K562 (cell line): ENCODE measurements around the gene CELA3B. TPM values are rescaled to one million over a fixed set of nuclear protein-coding genes. Genes with fewer than 3 reads are reported as not detected.

Experiments used
- ATAC-seq: fragments of 200-7000 bp; cut with Tn5 transposase; 3 replicates; pipeline ENCODE4 v1.9.1; 2020; ENCODE audit warnings: moderate library complexity
- BruUV-seq: library from RNA; stranded (reverse); fragments of 400-500 nt; replicated peaks from 2 replicates; lab custom pipeline; 2021; lab: Mats Ljungman, UMichigan
- CTCF ChIA-PET: fragments of 300-600 bp; formaldehyde crosslinking; extraction: SDS; loops from one replicate; lab custom pipeline; 2021; ENCODE audit warnings: low intra/inter-chr PET ratio; lab: Yijun Ruan, JAX
- POLR2A ChIA-PET: fragments of 300-600, 350-650 bp; sonication (Branson Sonifier 250); formaldehyde crosslinking; extraction: SDS; loops from one replicate; lab custom pipeline; 2021; ENCODE audit warnings: antibody characterized with exemption, inconsistent platforms; lab: Yijun Ruan, JAX
- DNase-seq, 4 experiments: peaks; one replicate each; pipeline versions ENCODE4 v3.0.0 to v3.0.0-alpha.2; 2011 to 2018; ENCODE audit warnings: low spot score in 3 of 4, mixed read lengths in 3 of 4; ENCODE audit errors: extremely low read depth in 1 of 4
- FAIRE-seq: peaks from 2 replicates; lab custom pipeline; 2011; peaks lifted over from hg19 to GRCh38; lab: Jason Lieb, UNC
- H2AFZ ChIP-seq: 2 replicates; pipeline ENCODE4 v1.6.0; 2011; ENCODE audit warnings: low read depth, low read length, control low read depth, inconsistent platforms
- H3K27ac ChIP-seq: fragments of 200-600 bp; 3 replicates; pipeline ENCODE4 v1.8.0; 2011; ENCODE audit warnings: low read depth, mild to moderate bottlenecking, control low read depth, inconsistent platforms, low read length, moderate library complexity, mixed read lengths; ENCODE audit errors: extremely low read depth
- H3K27me3 ChIP-seq, 2 experiments: fragments of 300-600 bp in 1 of 2; 2 replicates in 1 of 2; 3 replicates in 1 of 2; pipeline versions ENCODE4 v1.6.0 to v1.8.0; 2011; ENCODE audit warnings: inconsistent platforms in 2 of 2, low read length in 2 of 2, mild to moderate bottlenecking in 1 of 2, mixed read lengths in 1 of 2, moderate library complexity in 1 of 2; ENCODE audit not compliant: control insufficient read depth in 2 of 2, insufficient read depth in 2 of 2
- H3K36me3 ChIP-seq: fragments of 300-600 bp; 3 replicates; pipeline ENCODE4 v1.8.0; 2011; ENCODE audit warnings: mild to moderate bottlenecking, low read length, inconsistent platforms; ENCODE audit not compliant: control insufficient read depth, insufficient read depth
- H3K4me1 ChIP-seq, 2 experiments: fragments of 200-600 bp in 1 of 2; replicated peaks in 1 of 2; 2 replicates in 1 of 2; 3 replicates in 1 of 2; pipeline versions ENCODE4 v1.5.1 to v1.8.0; 2011; ENCODE audit warnings: inconsistent platforms in 2 of 2, low read length in 2 of 2, mild to moderate bottlenecking in 1 of 2, mixed read lengths in 1 of 2, moderate library complexity in 1 of 2; ENCODE audit not compliant: control insufficient read depth in 2 of 2, insufficient read depth in 2 of 2
- H3K4me2 ChIP-seq: 2 replicates; pipeline ENCODE4 v1.6.1; 2011; ENCODE audit warnings: low read length, control low read depth, inconsistent platforms, mixed read lengths; ENCODE audit not compliant: insufficient read depth
- H3K4me3 ChIP-seq: fragments of 200-600 bp; sonication (generic), shearing (Covaris generic); 2 replicates; pipeline ENCODE4 v1.5.1; 2016; ENCODE audit warnings: control low read depth, inconsistent platforms
- H3K79me2 ChIP-seq: fragments of 200-600 bp; 3 replicates; pipeline ENCODE4 v1.8.0; 2011; ENCODE audit warnings: low read length, inconsistent platforms; ENCODE audit not compliant: control insufficient read depth, insufficient read depth
- H3K9ac ChIP-seq, 2 experiments: 2 replicates each; pipeline versions ENCODE4 v1.6.0 to v1.6.1; 2011; ENCODE audit warnings: low read depth in 2 of 2, low read length in 2 of 2, control low read depth in 1 of 2, inconsistent platforms in 1 of 2, mild to moderate bottlenecking in 1 of 2, mixed read lengths in 1 of 2; ENCODE audit not compliant: insufficient read depth in 1 of 2
- H3K9me1 ChIP-seq: one replicate; pipeline ENCODE4 v1.6.0; 2011; ENCODE audit warnings: inconsistent platforms, mild to moderate bottlenecking, low read length, moderate library complexity; ENCODE audit not compliant: control insufficient read depth, insufficient read depth
- H3K9me3 ChIP-seq: replicated peaks from 2 replicates; pipeline ENCODE4 v1.5.1; 2011; ENCODE audit warnings: low read depth, low read length, inconsistent platforms; ENCODE audit not compliant: control insufficient read depth, insufficient read depth
- H4K20me1 ChIP-seq: replicated peaks from 2 replicates; pipeline ENCODE4 v1.6.1; 2011; ENCODE audit warnings: low read length, inconsistent platforms, mixed read lengths; ENCODE audit not compliant: control insufficient read depth, insufficient read depth
- CBX8 ChIP-seq: fragments of 200-600 bp; sonication (generic); IDR thresholded peaks from 2 replicates; pipeline ENCODE4 v1.6.1; 2012; ENCODE audit warnings: borderline replicate concordance, mixed run types, low read depth, mild to moderate bottlenecking, moderate library complexity, mixed read lengths, low read length, control low read depth, inconsistent platforms; ENCODE audit not compliant: poor library complexity, severe bottlenecking; ENCODE audit errors: extremely low read depth
- CHCHD3 ChIP-seq: fragments of 250-450 bp; sonication (Bioruptor Pico); IDR thresholded peaks from 2 replicates; pipeline ENCODE4 v2.1.2; 2022; ENCODE audit warnings: mild to moderate bottlenecking
- FIP1L1 ChIP-seq: fragments of 200-400 bp; formaldehyde crosslinking; IDR thresholded peaks from 2 replicates; pipeline ENCODE4 v1.6.1; 2018; ENCODE audit warnings: mild to moderate bottlenecking, low read depth, low read length; ENCODE audit not compliant: poor library complexity, severe bottlenecking
- GMEB1 ChIP-seq: fragments of 250-450 bp; sonication (Bioruptor Pico); IDR thresholded peaks from 2 replicates; pipeline ENCODE4 v1.4.0; 2020; ENCODE audit warnings: mild to moderate bottlenecking
- HNRNPUL1 ChIP-seq: fragments of 200-400 bp; formaldehyde crosslinking; IDR thresholded peaks from 2 replicates; pipeline ENCODE4 v1.6.1; 2017; ENCODE audit warnings: low read length
- NR2C1 ChIP-seq, 2 experiments: fragments of 450-650 bp; IDR thresholded peaks; 2 replicates each; pipeline ENCODE4 v1.6.1; 2017; ENCODE audit warnings: mild to moderate bottlenecking in 2 of 2, antibody characterized with exemption in 1 of 2, inconsistent platforms in 1 of 2, missing compliant biosample characterization in 1 of 2, missing genetic modification characterization in 1 of 2
- NUFIP1 ChIP-seq: fragments of 450-650 bp; IDR thresholded peaks from 2 replicates; pipeline ENCODE4 v1.6.1; 2018; ENCODE audit not compliant: partially characterized antibody
- POLR2G ChIP-seq: fragments of 200-400 bp; formaldehyde crosslinking; IDR thresholded peaks from 2 replicates; pipeline ENCODE4 v1.6.1; 2017; ENCODE audit warnings: low read depth, mild to moderate bottlenecking, antibody characterized with exemption, low read length, moderate library complexity
- SNRNP70 ChIP-seq: fragments of 200-400 bp; formaldehyde crosslinking; optimal IDR thresholded peaks from 2 replicates; pipeline ENCODE3; 2017; ENCODE audit warnings: low read depth, low read length
- TCF15 ChIP-seq: fragments of 250-450 bp; sonication (Bioruptor Pico); IDR thresholded peaks from 2 replicates; pipeline ENCODE4 v1.8.0; 2022; ENCODE audit warnings: moderate library complexity, mild to moderate bottlenecking, inconsistent platforms
- THAP12 ChIP-seq: fragments of 250-450 bp; sonication (Bioruptor Pico); IDR thresholded peaks from 2 replicates; pipeline ENCODE4 v1.9.0; 2021; ENCODE audit warnings: mild to moderate bottlenecking, inconsistent platforms
- ZNF512 ChIP-seq: IDR thresholded peaks from 2 replicates; pipeline ENCODE4 v1.6.1; 2016; ENCODE audit warnings: missing genetic modification characterization, missing compliant biosample characterization
- ZNF830 ChIP-seq: fragments of 250-450 bp; sonication (Bioruptor Pico); IDR thresholded peaks from 2 replicates; pipeline ENCODE4 v1.5.0; 2021; ENCODE audit warnings: mild to moderate bottlenecking
- WGBS: fragments of 100-300 bp; shearing (Covaris generic); methylation state at CpG from one replicate; pipeline ENCODE4 v1.1.6; 2016; ENCODE audit warnings: low coverage, mixed read lengths; ENCODE audit not compliant: insufficient coverage; ENCODE audit errors: missing lambda C conversion rate; 5-methylcytosine and 5-hydroxymethylcytosine counted together
- in situ Hi-C: fragments of 300-500 bp; cut with MboI; formaldehyde crosslinking; loops from 4 replicates; pipeline ENCODE4 v1.15.0; 2018; ENCODE audit warnings: inconsistent platforms, mixed read lengths
- intact Hi-C: fragments of 100-400 bp; cut with micrococcal nuclease; formaldehyde crosslinking; loops from 2 replicates; pipeline ENCODE4 v1.14.2; 2022
- polyA plus RNA-seq, 8 experiments: library from polyadenylated mRNA; depleted of rRNA in 4 of 8; stranded (reverse) in 5 of 8; unstranded in 3 of 8; fragments of >200 nt; fragmentation: Nextera tagmentation in 2 of 8; fragmentation: Illumina TruSeq in 1 of 8; extraction: Ambion mirVana in 2 of 8; extraction: Trizol in 1 of 8; gene quantifications; 2 replicates each; pipeline versions ENCODE4 v1.2.1 to v1.2.3, GENCODE V29; 2011 to 2014; ENCODE audit warnings: inconsistent platforms in 1 of 8, missing spikeins in 1 of 8
- total RNA-seq, 7 experiments: library from RNA; depleted of rRNA in 6 of 7; stranded (reverse); fragments of >200 nt in 6 of 7; fragmentation: Illumina TruSeq in 2 of 7; extraction: Trizol in 2 of 7; gene quantifications; 2 replicates each; pipeline versions ENCODE4 v1.2.1 to v1.2.3, GENCODE V29; 2011 to 2021; ENCODE audit warnings: low replicate concordance in 1 of 7

Gene CELA3B
- total and polyA plus RNA-seq, 9 of the 15 experiments (the other 6 are each of a cell fraction or from before 2014, with no cell fraction given), result 3.1 TPM; not detected in 8

GRCh38 chr1:22026924-22027289, 50.1 kb downstream of the CELA3B start:
- Histone ChIP-seq H3K36me3 (peaks cover 7% of the 10 kb centered on the region; the same call in 1 of the 3 replicates), H3K4me3 (no peak overlapping the region; the same call in 1 of the 2 replicates), H3K4me1 (peaks cover 29 to 31% of the 10 kb centered on the region in 2 experiments), H3K9me3 (no peaks in the 10 kb centered on the region), H3K27ac (peak overlapping the region; percentile 99), H4K20me1 (no peaks in the 10 kb centered on the region), H3K9me1 (no peaks in the 10 kb centered on the region), H3K4me2 (peak overlapping the region; percentile 96), H3K9ac (peak overlapping the region in 1 of 2 experiments; percentile 99; a peak in 3 of 4 replicates), H2AFZ (no peak overlapping the region), H3K79me2 (peaks cover 12% of the 10 kb centered on the region; the same call in 2 of the 3 replicates), H3K27me3 (no peaks in the 10 kb centered on the region)
- WGBS, result 23% methylated on average over 3 of the region's 3 CpGs
- no peak for FAIRE-seq
- ChIA-PET CTCF (no interaction called here), POLR2A (interaction anchor here (1.0 to 7.0 kb wide), 3 partner anchors 9 to 26 kb away, joined by 4 to 63 read pairs (median 8); partner anchors contain the start of gene CDC42)
- ATAC-seq, result no peak
- intact Hi-C loops (loop anchor here (5.0 to 10.0 kb wide), 4 partner anchors 60 to 245 kb away; partner anchors contain the start of gene USP48), in situ Hi-C loops (no loop called here)
- BruUV-seq, result no TSS peak
- peak in 1 of 4 experiments; percentile 12 for DNase-seq
- TF ChIP-seq THAP12 (CRISPR knock-in tag) (no peak), ZNF512 (tag) (peak; percentile 63; the same call in 1 of the 2 replicates), SNRNP70 (no peak), TCF15 (CRISPR knock-in tag) (no peak), NUFIP1 (peak; percentile 31), ZNF830 (CRISPR knock-in tag) (no peak), CHCHD3 (CRISPR knock-in tag) (no peak), HNRNPUL1 (no peak), NR2C1 (IDR thresholded peaks at IDR 0.05) (no peak), NR2C1 (tag; IDR thresholded peaks at IDR 0.05) (no peak), FIP1L1 (no peak), POLR2G (0 out of 2 replicates have a peak, but pooled peaks have one; percentile 27), GMEB1 (CRISPR knock-in tag) (no peak), CBX8 (no peak)
